AG04450 (cell line): ENCODE measurements around the gene TJAP1. TPM values are rescaled to one million over a fixed set of nuclear protein-coding genes. Genes with fewer than 3 reads are reported as not detected.

Source experiments
- CTCF ChIA-PET: fragments of 300-600, 350-600 bp; formaldehyde crosslinking; extraction: SDS; loops from one replicate; lab custom pipeline; 2022; ENCODE audit warnings: antibody characterized with exemption, inconsistent platforms; lab: Charles Lee
- POLR2A ChIA-PET: fragments of 350-600 bp; formaldehyde crosslinking; extraction: SDS; loops from one replicate; lab custom pipeline; 2021; ENCODE audit warnings: antibody characterized with exemption, inconsistent platforms; lab: Yijun Ruan, JAX
- DNase-seq: peaks from one replicate; pipeline ENCODE4 v3.0.0-alpha.2; 2011; ENCODE audit warnings: low read depth, low spot score
- H3K27ac ChIP-seq: one replicate; pipeline ENCODE4 v1.5.1; 2012; ENCODE audit warnings: low read depth, low read length, control low read depth
- H3K27me3 ChIP-seq: one replicate; pipeline ENCODE4 v1.6.0; 2012; ENCODE audit warnings: low read length; ENCODE audit not compliant: control insufficient read depth, insufficient read depth
- H3K4me3 ChIP-seq: 2 replicates; pipeline ENCODE4 v1.5.1; 2011; ENCODE audit warnings: mild to moderate bottlenecking, low read depth, low read length, control low read depth
- H3K9me3 ChIP-seq: 2 replicates; pipeline ENCODE4 v1.5.1; 2012; ENCODE audit warnings: low read length; ENCODE audit not compliant: control insufficient read depth, insufficient read depth
- CTCF ChIP-seq: IDR thresholded peaks from 2 replicates; pipeline ENCODE4 v1.5.1; 2011; ENCODE audit warnings: low read depth, low read length, control low read depth, inconsistent platforms
- polyA plus RNA-seq: library from polyadenylated mRNA; depleted of rRNA; stranded (reverse); fragments of >200 nt; gene quantifications from 2 replicates; pipeline ENCODE4 v1.2.3, GENCODE V29; 2011

Gene TJAP1
- polyA plus RNA-seq, 1 experiment, result 20.4 TPM

- Histone ChIP-seq H3K27me3 (peaks cover 5% of the 10 kb centered on the region), H3K27ac (no peak overlapping the region), H3K4me3 (no peak overlapping the region), H3K9me3 (no peaks in the 10 kb centered on the region)
- POLR2A ChIA-PET, result no interaction called here
- DNase-seq, result no peak
- TF ChIP-seq CTCF, result no peak
- CTCF ChIA-PET, result no interaction called here
Observed at GRCh38 chr6:43467752-43468151, 9.6 kb upstream of the TJAP1 start.

- ChIA-PET POLR2A (no interaction called here), CTCF (no interaction called here)
- no peak for DNase-seq
- no peak overlapping the region for H3K4me3 ChIP-seq
- TF ChIP-seq CTCF, result no peak
- H3K27me3 ChIP-seq, result peaks cover 2% of the 10 kb centered on the region
- no peak overlapping the region for H3K27ac ChIP-seq
- H3K9me3 ChIP-seq, result no peaks in the 10 kb centered on the region
Observed at GRCh38 chr6:43468240-43468639, 9.1 kb upstream of the TJAP1 start.

GRCh38 chr6:43468748-43469681, 8.4 kb upstream of the TJAP1 start:
- no peak for TF ChIP-seq CTCF
- ChIA-PET POLR2A (no interaction called here), CTCF (no interaction called here)
- Histone ChIP-seq H3K27me3 (peaks cover 2% of the 10 kb centered on the region), H3K27ac (no peak overlapping the region), H3K4me3 (no peak overlapping the region), H3K9me3 (no peaks in the 10 kb centered on the region)
- no peak for DNase-seq

- H3K4me3 ChIP-seq, result no peak overlapping the region
- H3K27ac ChIP-seq, result no peak overlapping the region
- ChIA-PET CTCF (no interaction called here), POLR2A (no interaction called here)
- no peak for TF ChIP-seq CTCF
- H3K9me3 ChIP-seq, result no peaks in the 10 kb centered on the region
- DNase-seq, result no peak
- peaks cover 2% of the 10 kb centered on the region for H3K27me3 ChIP-seq
Observed at GRCh38 chr6:43469947-43470346, 7.4 kb upstream of the TJAP1 start.

GRCh38 chr6:43471399-43471798, 6.0 kb upstream of the TJAP1 start:
- H3K4me3 ChIP-seq, result no peak overlapping the region
- CTCF ChIA-PET, result interaction anchor here (1.6 kb wide), 1 partner anchor 35 kb away, joined by 4 read pairs; no protein-coding TSS in a partner anchor
- no peak for TF ChIP-seq CTCF

More at GRCh38 chr6:43471399-43471798, 6.0 kb upstream of the TJAP1 start:
- Histone ChIP-seq H3K27me3 (peaks cover 2% of the 10 kb centered on the region), H3K27ac (no peak overlapping the region), H3K9me3 (no peaks in the 10 kb centered on the region)
- no peak for DNase-seq
- POLR2A ChIA-PET, result no interaction called here
